ENCODE data around the gene BAZ2B. TPM values are rescaled to one million over a fixed set of nuclear protein-coding genes. Genes with fewer than 3 reads are reported as not detected.

Gene BAZ2B
- total and polyA plus RNA-seq, 4 donors: 18.3 to 266 (median 39.5) TPM

- ATAC-seq (ENCODE audit: insufficient read depth, low FRiP score) (no peak), DNase-seq (no peak)
- peaks cover 0 to 8% (median 1%) of the 10 kb centered on the region in 4 donors for H3K36me3 ChIP-seq (ENCODE audit: control insufficient read depth in 4 of 4, insufficient read depth in 4 of 4, low read length in 4 of 4)
- H3K9me3 ChIP-seq (ENCODE audit: control insufficient read depth in 4 of 4, insufficient read depth in 3 of 4, low read length in 3 of 4): no peaks in the 10 kb centered on the region
- H3K4me1 ChIP-seq (ENCODE audit: control insufficient read depth in 5 of 5, insufficient read depth in 5 of 5, low read length in 5 of 5): peaks cover 0 to 8% (median 0%) of the 10 kb centered on the region in 5 donors
- H3K4me3 ChIP-seq: no peak overlapping the region
- 92 to 97% methylated on average over 1 of the region's 1 CpG for WGBS, 2 donors
- no peak overlapping the region for H3K9ac ChIP-seq (ENCODE audit: insufficient read depth in 1 of 2, low read length in 2 of 2)
- no peak for TF ChIP-seq CTCF (IDR thresholded peaks at IDR 0.05; ENCODE audit: control extremely low read depth, extremely low read depth)
- no peak overlapping the region for H3K27ac ChIP-seq (ENCODE audit: low read depth in 1 of 2, low read length in 1 of 2)
- H3K27me3 ChIP-seq (ENCODE audit: control insufficient read depth in 3 of 3, insufficient read depth in 3 of 3, low read length in 2 of 3): no peaks in the 10 kb centered on the region
These were observed 84.9 kb downstream of the BAZ2B start for GRCh38 chr2:159531475-159531874.

GRCh38 chr2:159526433-159526832, 89.9 kb downstream of the BAZ2B start:
- H3K27me3 ChIP-seq (ENCODE audit: control insufficient read depth in 3 of 3, insufficient read depth in 3 of 3, low read length in 2 of 3): no peaks in the 10 kb centered on the region
- no peak for TF ChIP-seq CTCF (IDR thresholded peaks at IDR 0.05; ENCODE audit: control extremely low read depth, extremely low read depth)
- H3K4me3 ChIP-seq: no peak overlapping the region
- H3K9me3 ChIP-seq (ENCODE audit: control insufficient read depth in 4 of 4, insufficient read depth in 3 of 4, low read length in 3 of 4): no peaks in the 10 kb centered on the region
- H3K27ac ChIP-seq (ENCODE audit: low read depth in 1 of 2, low read length in 1 of 2): no peak overlapping the region
- H3K4me1 ChIP-seq (ENCODE audit: control insufficient read depth in 5 of 5, insufficient read depth in 5 of 5, low read length in 5 of 5): peaks cover 0 to 3% (median 0%) of the 10 kb centered on the region in 5 donors
- ATAC-seq (ENCODE audit: insufficient read depth, low FRiP score) (no peak), DNase-seq (no peak)
- 85 to 89% methylated on average over 1 of the region's 1 CpG for WGBS, 2 donors
- no peak overlapping the region for H3K9ac ChIP-seq (ENCODE audit: insufficient read depth in 1 of 2, low read length in 2 of 2)
- H3K36me3 ChIP-seq (ENCODE audit: control insufficient read depth in 4 of 4, insufficient read depth in 4 of 4, low read length in 4 of 4): peaks cover 0 to 8% (median under 1%) of the 10 kb centered on the region in 4 donors

GRCh38 chr2:159525012-159525411, 91.3 kb downstream of the BAZ2B start:
- WGBS, 2 donors: 97 to 100% methylated on average over 3 of the region's 3 CpGs
- H3K27ac ChIP-seq (ENCODE audit: low read depth in 1 of 2, low read length in 1 of 2): no peak overlapping the region
- H3K9ac ChIP-seq (ENCODE audit: insufficient read depth in 1 of 2, low read length in 2 of 2): no peak overlapping the region
- ATAC-seq (ENCODE audit: insufficient read depth, low FRiP score) (no peak), DNase-seq (no peak)
- no peaks in the 10 kb centered on the region for H3K27me3 ChIP-seq (ENCODE audit: control insufficient read depth in 3 of 3, insufficient read depth in 3 of 3, low read length in 2 of 3)
- H3K4me3 ChIP-seq: no peak overlapping the region
- no peak for TF ChIP-seq CTCF (IDR thresholded peaks at IDR 0.05; ENCODE audit: control extremely low read depth, extremely low read depth)
- peaks cover 0 to 3% (median 0%) of the 10 kb centered on the region in 5 donors for H3K4me1 ChIP-seq (ENCODE audit: control insufficient read depth in 5 of 5, insufficient read depth in 5 of 5, low read length in 5 of 5)
- no peaks in the 10 kb centered on the region for H3K9me3 ChIP-seq (ENCODE audit: control insufficient read depth in 4 of 4, insufficient read depth in 3 of 4, low read length in 3 of 4)
- peaks cover 0 to 8% (median under 1%) of the 10 kb centered on the region in 4 donors for H3K36me3 ChIP-seq (ENCODE audit: control insufficient read depth in 4 of 4, insufficient read depth in 4 of 4, low read length in 4 of 4)

- Histone ChIP-seq H3K27ac (ENCODE audit: low read depth in 1 of 2, low read length in 1 of 2) (no peak overlapping the region), H3K36me3 (ENCODE audit: control insufficient read depth in 4 of 4, insufficient read depth in 4 of 4, low read length in 4 of 4) (no peaks in the 10 kb centered on the region), H3K9ac (ENCODE audit: insufficient read depth in 1 of 2, low read length in 2 of 2) (no peak overlapping the region), H3K27me3 (ENCODE audit: control insufficient read depth in 3 of 3, insufficient read depth in 3 of 3, low read length in 2 of 3) (no peaks in the 10 kb centered on the region), H3K4me3 (no peak overlapping the region), H3K4me1 (ENCODE audit: control insufficient read depth in 5 of 5, insufficient read depth in 5 of 5, low read length in 5 of 5) (peaks cover 0 to 8% (median 0%) of the 10 kb centered on the region in 5 donors), H3K9me3 (ENCODE audit: control insufficient read depth in 4 of 4, insufficient read depth in 3 of 4, low read length in 3 of 4) (no peaks in the 10 kb centered on the region)
- 70 to 79% methylated on average over 2 of the region's 2 CpGs for WGBS, 2 donors
- ATAC-seq (ENCODE audit: insufficient read depth, low FRiP score) (no peak), DNase-seq (no peak)
- no peak for TF ChIP-seq CTCF (IDR thresholded peaks at IDR 0.05; ENCODE audit: control extremely low read depth, extremely low read depth)
These were observed 95.1 kb downstream of the BAZ2B start for GRCh38 chr2:159521272-159521671.
